ENCODE measurements around the gene NABP1.
"Not testable (repeated sequence)": the region's sequence is repeated elsewhere in the genome, so short reads cannot be mapped to it uniquely, and the experiment has no call there.

Gene NABP1

GRCh38 chr2:191677646-191678436 is at the start of gene NABP1:
TSS of gene NABP1 (plus strand) at chr2:191678136. CDS start at chr2:191678615, 479 bp downstream.
- peak; percentile 97 to 98 for DNase-seq (ENCODE audit: low read depth in 2 of 2)

GRCh38 chr2:191629001-191629453 is 48.9 kb upstream of the NABP1 start:
- DNase-seq (ENCODE audit: low read depth in 2 of 2) = no peak

- no peak for DNase-seq (ENCODE audit: low read depth in 2 of 2)
Observed at GRCh38 chr2:191629976-191630712, 47.8 kb upstream of the NABP1 start.

- DNase-seq (ENCODE audit: low read depth in 2 of 2) = no peak
Observed at GRCh38 chr2:191631754-191632153, 46.2 kb upstream of the NABP1 start.

- DNase-seq (ENCODE audit: low read depth in 2 of 2) = no peak
Observed at GRCh38 chr2:191632426-191632825, 45.5 kb upstream of the NABP1 start.

GRCh38 chr2:191634791-191635190 is 43.1 kb upstream of the NABP1 start:
- DNase-seq (ENCODE audit: low read depth in 2 of 2) = no peak

- DNase-seq (ENCODE audit: low read depth in 2 of 2) = no peak
Observed at GRCh38 chr2:191635333-191636234, 42.4 kb upstream of the NABP1 start.

- DNase-seq (ENCODE audit: low read depth in 2 of 2) = no peak
Observed at GRCh38 chr2:191636235-191636543, 41.7 kb upstream of the NABP1 start.

- DNase-seq (ENCODE audit: low read depth in 2 of 2) = no peak
Observed at GRCh38 chr2:191636586-191636985, 41.4 kb upstream of the NABP1 start.

- DNase-seq (ENCODE audit: low read depth in 2 of 2) = no peak
Observed at GRCh38 chr2:191637182-191638078, 40.5 kb upstream of the NABP1 start.

- DNase-seq (ENCODE audit: low read depth in 2 of 2) = no peak
Observed at GRCh38 chr2:191638079-191638801, 39.7 kb upstream of the NABP1 start.

GRCh38 chr2:191638802-191639172 is 39.1 kb upstream of the NABP1 start:
- no peak for DNase-seq (ENCODE audit: low read depth in 2 of 2)

GRCh38 chr2:191641609-191642008 is 36.3 kb upstream of the NABP1 start:
- no peak for DNase-seq (ENCODE audit: low read depth in 2 of 2)

- DNase-seq (ENCODE audit: low read depth in 2 of 2) = no peak
Observed at GRCh38 chr2:191642541-191642940, 35.4 kb upstream of the NABP1 start.

GRCh38 chr2:191643429-191643828 is 34.5 kb upstream of the NABP1 start:
- DNase-seq (ENCODE audit: low read depth in 2 of 2) = no peak

- not testable (repeated sequence) for DNase-seq (ENCODE audit: low read depth in 2 of 2)
Observed at GRCh38 chr2:191644613-191645012, 33.3 kb upstream of the NABP1 start.

- no peak for DNase-seq (ENCODE audit: low read depth in 2 of 2)
Observed at GRCh38 chr2:191645032-191645431, 32.9 kb upstream of the NABP1 start.

- DNase-seq (ENCODE audit: low read depth in 2 of 2) = no peak
Observed at GRCh38 chr2:191645434-191646162, 32.3 kb upstream of the NABP1 start.

GRCh38 chr2:191646163-191646902 is 31.6 kb upstream of the NABP1 start:
- no peak for DNase-seq (ENCODE audit: low read depth in 2 of 2)

All from stimulated activated CD8-positive, alpha-beta memory T cell treated with anti-CD3 and anti-CD28 coated beads, Interleukin-15, amount 100 ng/mL, for 48 hours (primary cell).